Measurements from ENCODE around the gene OR2T2.
"Not testable (repeated sequence)": the region's sequence is repeated elsewhere in the genome, so short reads cannot be mapped to it uniquely, and the experiment has no call there.

Gene OR2T2, protein sequence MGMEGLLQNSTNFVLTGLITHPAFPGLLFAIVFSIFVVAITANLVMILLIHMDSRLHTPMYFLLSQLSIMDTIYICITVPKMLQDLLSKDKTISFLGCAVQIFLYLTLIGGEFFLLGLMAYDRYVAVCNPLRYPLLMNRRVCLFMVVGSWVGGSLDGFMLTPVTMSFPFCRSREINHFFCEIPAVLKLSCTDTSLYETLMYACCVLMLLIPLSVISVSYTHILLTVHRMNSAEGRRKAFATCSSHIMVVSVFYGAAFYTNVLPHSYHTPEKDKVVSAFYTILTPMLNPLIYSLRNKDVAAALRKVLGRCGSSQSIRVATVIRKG

DNA sequence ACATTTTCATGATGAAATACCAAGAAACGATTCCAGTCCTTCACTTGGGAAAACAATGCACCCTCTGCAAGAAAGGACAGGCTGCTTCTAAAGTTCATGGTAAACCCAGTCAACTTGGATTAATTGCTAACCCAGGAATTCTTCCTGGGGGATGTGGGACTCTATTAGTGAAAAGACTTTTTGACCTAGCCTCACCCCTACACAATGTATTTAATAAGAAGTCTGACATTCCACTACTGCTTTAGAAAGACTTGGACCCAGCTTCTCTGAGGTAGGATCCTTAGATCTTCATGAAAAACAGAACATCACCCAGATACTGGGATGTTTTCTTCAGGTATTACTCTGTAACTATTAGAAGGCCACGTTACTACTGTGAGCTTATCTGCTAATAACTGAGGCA is at the start of gene OR2T2:
Gene OR2T2, plus strand, starts transcription at position 239 of the 400 bp plus-strand sequence. CDS start 7,161 bp downstream, outside the sequence.
- not testable (repeated sequence) for DNase-seq (ENCODE audit: low read depth in 3 of 3, low spot score in 1 of 3)

DNA sequence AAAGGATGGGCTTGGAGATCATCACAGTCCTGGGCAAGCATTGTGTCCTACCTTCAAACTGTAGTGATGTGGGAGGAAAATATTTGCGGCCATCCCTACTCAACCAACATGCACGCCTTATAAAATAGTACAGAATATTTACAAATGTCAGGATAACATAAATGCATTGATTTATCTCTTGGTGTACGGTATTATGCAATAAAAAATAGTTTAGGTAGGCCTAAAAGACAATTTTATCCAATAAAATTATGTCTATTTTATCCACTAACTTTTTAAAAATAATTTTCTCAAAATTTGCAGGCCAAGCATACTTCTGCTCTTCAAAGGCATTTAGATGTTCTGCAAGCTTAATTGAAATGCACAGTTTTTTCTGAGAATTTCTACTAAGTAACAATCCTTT is 42.7 kb upstream of the OR2T2 start, which contains the start of gene OR2T1:
Gene OR2T1, plus strand, starts transcription at position 301 of the 400 bp plus-strand sequence. CDS start 3,100 bp downstream, outside the sequence.
- DNase-seq (ENCODE audit: low read depth in 3 of 3, low spot score in 1 of 3): no peak

DNA sequence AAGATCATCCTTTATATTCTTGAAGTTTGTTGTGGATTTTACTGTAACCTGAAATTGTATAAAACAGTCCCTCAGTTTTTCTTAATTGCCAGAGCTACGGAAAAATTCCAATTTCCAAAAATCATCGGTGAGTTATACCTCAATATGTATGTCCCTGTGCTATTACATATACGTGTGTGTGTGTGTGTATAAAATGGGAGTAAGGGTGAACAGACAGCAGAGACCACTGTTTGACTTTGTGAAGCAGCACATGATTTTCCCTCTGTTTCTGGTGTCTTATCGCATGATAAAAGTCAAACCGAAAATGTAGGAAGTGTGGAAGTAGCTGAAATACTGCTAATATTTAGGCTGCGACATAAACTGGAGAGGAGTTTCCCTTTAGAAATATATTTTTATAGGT is 41.4 kb upstream of the OR2T2 start:
- no peak for DNase-seq (ENCODE audit: low read depth in 3 of 3, low spot score in 1 of 3)

DNA sequence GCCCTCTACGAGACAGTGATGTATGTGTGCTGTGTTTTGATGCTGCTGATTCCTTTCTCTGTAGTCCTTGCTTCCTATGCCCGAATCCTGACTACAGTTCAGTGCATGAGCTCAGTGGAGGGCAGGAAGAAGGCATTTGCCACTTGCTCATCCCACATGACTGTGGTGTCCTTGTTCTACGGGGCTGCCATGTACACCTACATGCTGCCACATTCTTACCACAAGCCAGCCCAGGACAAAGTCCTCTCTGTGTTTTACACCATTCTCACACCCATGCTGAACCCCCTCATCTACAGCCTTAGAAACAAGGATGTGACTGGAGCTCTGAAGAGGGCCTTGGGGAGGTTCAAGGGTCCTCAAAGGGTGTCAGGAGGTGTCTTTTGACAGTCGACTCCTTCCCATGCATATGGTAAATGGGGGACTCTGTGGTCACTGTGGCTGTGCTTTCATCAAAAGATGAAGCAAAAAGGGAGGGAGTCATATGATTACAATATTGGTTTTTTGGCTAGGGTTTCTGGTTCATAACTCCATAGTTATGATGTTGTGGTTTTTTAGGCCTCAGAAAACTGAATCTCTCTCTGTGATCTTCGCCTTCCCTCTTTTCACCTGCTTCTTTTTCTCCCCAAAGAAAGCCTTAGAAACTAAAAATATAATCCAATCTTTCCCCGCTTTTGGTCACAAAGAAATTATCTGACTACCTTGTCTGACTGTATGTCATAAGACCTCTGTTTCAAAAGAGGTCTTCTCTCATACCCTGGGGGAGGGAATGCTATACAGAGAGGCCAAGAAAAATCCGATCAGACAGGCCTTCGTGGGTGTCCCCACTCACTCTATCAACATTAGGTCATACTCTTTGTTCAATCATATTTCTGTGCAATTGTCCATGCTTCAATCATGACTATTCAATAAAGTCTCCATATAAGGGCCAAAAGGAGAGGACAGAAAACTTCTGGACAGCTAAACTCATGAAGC is 38.4 kb upstream of the OR2T2 start:
- DNase-seq (ENCODE audit: low read depth in 3 of 3, low spot score in 1 of 3): no peak

DNA sequence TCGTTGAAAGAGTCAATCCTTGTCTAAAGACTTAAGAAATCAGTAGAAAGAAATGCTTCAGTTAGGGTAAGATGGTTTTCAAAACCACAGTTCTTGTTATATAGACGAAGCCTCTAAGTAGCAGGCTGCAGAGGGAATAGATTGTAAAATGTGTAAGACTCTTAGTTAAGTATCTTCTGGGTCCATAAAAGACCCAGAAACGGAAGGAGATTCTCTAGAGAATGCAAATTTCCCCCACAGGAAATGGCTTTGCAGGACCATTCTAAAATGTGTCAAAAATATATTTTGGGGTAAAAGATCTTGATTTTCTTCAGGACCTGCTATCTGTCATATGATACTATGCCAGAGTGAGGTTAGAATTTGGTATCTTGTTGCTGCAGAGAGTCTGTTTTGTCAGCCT is 29.2 kb upstream of the OR2T2 start:
- DNase-seq (ENCODE audit: low read depth in 3 of 3, low spot score in 1 of 3): no peak

DNA sequence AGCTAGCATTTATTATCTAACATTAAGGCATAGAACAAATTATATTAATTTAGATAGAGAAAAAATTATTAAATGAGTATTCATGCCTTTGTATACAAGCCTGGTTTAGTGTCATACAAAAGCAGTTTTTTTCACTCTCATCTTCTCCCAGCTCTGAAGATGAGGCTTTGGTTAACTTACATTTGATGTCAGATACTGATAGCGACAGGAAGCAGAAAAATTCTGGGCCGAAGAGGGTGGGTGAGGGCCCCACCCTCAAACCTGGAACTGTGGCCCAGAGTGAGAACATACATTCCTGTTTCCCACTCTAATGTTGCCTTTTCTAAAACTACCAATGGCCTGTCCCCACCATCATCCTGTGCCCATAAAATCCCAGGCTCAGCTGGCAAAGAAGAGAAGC is 27.6 kb upstream of the OR2T2 start:
- DNase-seq (ENCODE audit: low read depth in 3 of 3, low spot score in 1 of 3): no peak

DNA sequence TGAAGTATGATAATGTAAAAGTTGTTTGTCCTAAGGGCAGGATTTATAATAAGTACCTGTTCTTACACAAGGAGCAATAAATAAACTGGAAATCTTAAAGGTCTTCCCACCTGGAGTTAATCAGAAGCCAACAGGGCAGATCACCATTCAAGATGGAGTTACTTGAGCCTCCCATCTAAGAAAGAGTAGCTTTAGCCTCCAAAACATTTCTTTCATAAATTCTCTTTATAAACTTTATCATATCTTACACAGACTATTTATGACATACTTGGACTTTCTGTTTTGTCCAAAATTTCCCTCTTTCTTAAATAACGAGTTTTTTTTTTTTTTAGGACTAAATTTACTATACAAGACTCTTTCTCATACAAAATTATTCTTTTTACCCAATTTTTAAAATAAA is 24.1 kb upstream of the OR2T2 start:
- DNase-seq (ENCODE audit: low read depth in 3 of 3, low spot score in 1 of 3): no peak

DNA sequence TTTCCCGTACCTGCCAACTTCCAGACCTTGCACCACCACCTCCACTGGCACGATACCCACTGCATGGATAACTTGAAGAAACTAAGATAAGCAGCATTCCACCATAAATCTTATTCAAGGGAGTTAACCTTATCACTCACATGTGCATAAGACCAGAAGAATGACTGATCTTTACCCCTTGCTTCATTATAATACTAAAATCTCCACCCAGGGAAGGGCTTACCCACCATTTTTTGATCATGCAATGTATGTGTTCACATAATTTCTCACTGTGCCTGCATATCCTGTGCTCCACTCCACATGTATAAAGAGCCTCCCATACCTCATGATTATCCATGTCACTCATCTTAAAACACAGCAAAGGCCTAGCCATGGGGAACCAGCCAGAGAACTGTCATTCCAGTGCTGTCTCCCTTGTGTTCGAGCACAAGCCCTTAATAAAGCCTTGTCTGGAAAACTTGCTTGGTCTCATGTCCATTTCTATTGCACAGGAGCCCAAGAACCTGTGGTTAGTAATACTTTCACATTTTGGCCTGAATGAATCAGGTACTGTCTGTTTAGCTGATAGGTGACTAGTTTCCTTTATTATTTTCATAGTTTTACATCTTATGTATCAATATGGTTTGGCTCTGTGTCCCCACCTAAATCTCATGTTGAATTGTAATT is 17.8 kb upstream of the OR2T2 start:
- DNase-seq (ENCODE audit: low read depth in 3 of 3, low spot score in 1 of 3): not testable (repeated sequence)

DNA sequence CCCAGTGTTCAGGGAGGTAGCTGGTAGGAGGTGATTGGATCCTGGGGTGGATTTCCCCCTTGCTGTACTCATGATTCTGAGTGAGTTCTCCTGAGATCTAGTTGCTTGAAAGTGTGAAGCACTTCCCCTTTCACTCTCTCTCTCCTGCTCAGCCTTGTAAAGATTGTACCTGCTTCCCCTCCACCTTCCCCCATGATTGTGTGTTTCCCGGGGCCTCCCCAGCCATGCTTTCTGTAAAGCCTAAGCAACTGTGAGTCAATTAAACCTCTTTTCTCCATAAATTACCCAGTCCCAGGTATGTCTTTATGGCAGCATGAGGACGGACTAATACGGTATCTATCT is 17.3 kb upstream of the OR2T2 start:
- DNase-seq (ENCODE audit: low read depth in 3 of 3, low spot score in 1 of 3): not testable (repeated sequence)

DNA sequence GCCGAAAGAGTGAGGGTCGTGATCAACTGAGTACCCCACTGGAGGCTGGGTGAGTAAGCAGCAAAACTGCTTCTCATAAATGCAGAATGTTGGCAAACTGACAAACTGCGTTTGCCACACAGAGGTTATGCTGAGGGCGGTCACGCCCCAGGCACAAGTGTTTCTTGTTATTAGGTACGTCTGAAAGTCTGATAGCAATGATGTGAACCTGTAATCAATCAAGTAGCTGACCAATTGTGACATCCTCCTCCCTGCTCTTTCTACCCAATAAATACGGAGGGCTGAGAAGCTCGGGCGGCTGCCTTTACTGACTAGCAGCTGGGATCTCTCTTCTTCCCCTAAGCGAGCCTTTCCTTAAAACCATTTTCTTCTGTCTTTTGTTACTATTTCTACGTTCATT is 13.8 kb upstream of the OR2T2 start:
- not testable (repeated sequence) for DNase-seq (ENCODE audit: low read depth in 3 of 3, low spot score in 1 of 3)

DNA sequence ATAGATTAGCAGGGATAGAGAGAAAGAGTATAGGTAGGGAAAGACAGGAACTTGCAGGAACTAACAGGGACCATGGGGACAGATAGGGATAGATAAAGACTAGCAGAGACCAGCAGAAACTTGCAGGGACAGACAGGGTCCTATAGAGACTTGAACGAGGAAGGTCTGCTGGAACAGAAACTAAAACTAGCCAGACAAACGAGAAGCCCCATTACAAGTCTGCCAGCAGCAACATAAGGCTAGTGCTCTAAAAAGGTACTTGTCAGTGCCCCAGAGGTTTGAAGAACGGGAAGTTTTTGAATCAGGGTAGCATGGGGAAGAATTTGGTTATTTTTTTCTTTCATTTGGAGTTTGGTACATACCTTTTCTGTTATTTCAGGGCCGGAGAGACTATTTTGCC is 13.2 kb upstream of the OR2T2 start:
- not testable (repeated sequence) for DNase-seq (ENCODE audit: low read depth in 3 of 3, low spot score in 1 of 3)

DNA sequence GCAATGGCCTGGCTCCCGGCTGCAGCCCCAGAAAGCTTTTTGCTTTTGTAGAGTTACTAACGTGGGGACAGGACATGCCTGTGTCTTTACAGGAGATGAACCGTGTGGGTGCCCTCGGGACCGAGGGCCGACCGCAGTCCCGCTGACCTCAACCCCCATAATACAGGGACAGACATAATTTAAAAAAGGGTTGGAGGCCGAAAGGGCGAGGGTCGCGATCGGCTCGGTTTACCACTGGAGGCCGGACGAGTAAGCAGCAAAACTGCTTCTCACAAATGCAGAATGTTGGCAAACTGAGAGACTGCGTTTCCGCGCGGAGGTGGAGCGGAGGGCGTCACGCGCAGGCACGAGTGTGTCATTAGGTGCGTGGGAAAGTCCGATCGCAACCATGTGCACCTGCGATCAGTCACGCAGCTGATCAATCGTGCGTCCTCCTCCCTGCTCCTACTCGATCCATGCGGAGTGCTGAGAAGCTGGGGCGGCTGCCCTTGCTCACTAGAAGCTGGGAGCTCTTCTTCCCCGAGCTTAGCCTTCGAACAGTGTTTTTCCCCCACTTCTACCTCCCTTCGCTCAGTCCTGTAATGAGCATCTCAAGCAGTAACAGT is 11.5 kb upstream of the OR2T2 start:
- not testable (repeated sequence) for DNase-seq (ENCODE audit: low read depth in 3 of 3, low spot score in 1 of 3)

DNA sequence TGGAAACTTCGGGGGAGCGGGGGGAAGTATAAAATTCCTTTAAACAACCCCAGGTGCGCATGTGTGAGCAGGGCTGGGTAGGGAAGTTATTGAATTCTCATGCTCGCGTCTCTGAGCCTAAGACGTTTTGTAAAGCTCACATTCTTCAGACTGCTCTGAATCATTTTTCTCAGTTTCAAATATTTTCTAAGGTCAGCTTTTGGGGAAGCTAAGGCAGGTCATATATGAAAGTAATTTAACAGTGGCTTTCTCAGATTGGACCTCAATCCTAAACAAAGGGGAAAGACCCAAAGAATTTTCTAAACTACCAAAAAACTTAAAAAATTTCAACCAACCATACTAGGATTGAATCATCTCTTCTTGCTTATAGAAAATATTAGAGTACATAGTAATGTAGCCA is 10.5 kb upstream of the OR2T2 start:
- not testable (repeated sequence) for DNase-seq (ENCODE audit: low read depth in 3 of 3, low spot score in 1 of 3)

DNA sequence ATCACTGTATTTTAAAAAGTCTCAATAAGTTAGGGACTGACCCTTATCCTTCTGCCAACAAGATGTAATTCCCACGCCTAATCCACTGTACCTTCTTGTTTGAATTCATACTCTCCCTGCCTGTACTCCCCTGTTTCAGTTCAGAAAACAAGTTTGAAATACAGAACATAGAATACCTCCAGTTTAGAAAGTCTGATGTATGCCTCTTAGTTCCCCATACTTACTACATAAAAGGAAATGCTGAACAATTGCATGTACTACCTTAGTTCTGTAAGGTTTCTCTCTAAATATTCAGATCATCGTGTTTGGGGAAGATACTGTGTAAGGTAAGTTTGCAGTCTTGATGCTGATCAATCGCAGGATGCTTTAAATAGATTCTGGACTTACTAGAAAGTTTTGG is 9.1 kb upstream of the OR2T2 start:
- not testable (repeated sequence) for DNase-seq (ENCODE audit: low read depth in 3 of 3, low spot score in 1 of 3)

DNA sequence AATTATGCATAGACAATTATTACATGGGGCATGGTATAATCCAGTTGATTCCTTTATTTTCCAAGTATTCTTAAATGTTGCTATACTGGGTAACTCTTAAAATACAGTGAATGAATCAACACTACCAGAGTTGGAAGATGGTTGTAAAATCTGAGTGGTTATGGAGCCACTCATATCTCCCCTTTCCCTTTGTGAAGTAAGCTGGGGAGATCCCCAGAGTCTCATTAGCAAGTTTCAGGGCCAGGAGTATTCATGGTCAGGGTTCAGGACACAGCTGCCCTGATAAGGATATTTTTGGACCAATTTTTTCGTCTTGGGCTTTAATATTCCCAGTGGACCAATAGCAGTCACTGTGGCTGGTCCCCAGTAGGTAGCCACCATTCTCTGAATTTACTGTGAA is 6.8 kb upstream of the OR2T2 start:
- not testable (repeated sequence) for DNase-seq (ENCODE audit: low read depth in 3 of 3, low spot score in 1 of 3)

DNA sequence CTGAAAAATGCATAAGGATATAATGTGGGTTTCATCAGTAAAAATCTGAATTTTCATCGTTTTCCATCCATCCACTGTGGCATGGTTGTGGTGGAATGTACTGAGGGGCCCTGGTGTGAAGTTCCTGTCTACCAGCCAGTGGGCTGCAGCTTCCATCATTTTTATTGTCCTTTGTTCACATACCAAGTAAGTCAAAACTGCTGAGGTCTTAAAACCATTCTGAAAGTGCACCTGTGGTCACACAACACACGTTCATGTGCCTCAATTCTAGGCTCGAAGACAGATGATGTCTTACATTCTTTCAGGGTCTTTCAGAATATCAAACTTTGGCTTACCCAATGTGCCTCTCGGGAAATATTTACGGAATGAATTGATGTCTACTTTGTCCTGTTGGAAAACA is 6.2 kb upstream of the OR2T2 start:
- not testable (repeated sequence) for DNase-seq (ENCODE audit: low read depth in 3 of 3, low spot score in 1 of 3)

DNA sequence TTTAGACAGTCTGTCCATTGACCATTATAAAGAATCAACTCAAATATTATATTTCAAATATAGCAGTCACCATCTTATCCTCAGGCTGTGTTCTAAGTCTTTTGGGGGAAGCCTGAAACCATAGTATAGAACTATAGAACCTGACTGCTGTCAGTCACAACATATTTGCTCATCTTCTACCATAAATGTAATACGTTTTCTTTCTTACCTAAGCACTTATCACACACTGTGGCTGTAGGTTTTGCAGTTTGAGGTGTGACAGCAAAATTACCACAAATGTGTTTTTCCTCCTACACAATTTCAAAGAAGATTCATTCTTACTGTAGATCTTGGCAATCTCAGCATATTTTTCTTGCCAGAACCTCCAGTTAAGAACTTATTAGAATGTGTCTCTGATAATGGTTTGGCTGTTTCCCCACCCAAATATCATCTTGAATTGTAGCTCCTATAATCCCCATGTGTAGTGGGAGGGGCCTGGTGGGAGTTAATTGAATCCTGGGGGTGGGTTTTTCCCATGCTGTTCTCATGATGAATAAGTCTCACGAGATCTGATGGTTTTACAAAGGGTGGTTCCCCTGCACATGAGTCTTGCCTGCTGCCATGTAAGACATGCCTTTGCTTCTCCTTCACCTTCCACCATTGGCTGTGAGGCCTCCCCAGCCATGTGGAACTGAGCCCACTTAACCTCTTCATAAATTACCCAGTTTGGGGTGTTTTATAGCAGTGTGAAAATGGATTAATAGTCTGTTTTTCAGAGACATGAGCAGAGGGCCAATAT is 2.7 kb upstream of the OR2T2 start:
- DNase-seq (ENCODE audit: low read depth in 3 of 3, low spot score in 1 of 3): not testable (repeated sequence)

DNA sequence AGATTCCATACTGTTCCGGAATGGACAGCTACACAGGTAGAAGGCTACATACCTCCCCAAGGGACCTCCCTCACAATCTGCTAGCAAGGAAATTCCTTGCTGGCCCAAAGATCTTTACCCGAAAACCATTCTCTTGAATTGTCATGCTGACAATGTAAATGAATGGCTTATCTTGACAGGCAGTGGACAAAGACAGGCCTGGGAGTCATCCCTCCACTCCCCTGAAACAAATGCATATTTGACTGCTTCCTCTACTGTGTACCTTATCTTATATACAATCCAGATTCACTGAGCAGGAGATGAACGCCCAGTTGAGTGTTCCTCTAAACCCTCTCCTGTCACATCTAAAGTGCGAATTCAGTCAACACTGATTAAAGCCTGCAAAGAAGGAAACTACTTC is 834 bp upstream of the OR2T2 start:
- not testable (repeated sequence) for DNase-seq (ENCODE audit: low read depth in 3 of 3, low spot score in 1 of 3)

DNA sequence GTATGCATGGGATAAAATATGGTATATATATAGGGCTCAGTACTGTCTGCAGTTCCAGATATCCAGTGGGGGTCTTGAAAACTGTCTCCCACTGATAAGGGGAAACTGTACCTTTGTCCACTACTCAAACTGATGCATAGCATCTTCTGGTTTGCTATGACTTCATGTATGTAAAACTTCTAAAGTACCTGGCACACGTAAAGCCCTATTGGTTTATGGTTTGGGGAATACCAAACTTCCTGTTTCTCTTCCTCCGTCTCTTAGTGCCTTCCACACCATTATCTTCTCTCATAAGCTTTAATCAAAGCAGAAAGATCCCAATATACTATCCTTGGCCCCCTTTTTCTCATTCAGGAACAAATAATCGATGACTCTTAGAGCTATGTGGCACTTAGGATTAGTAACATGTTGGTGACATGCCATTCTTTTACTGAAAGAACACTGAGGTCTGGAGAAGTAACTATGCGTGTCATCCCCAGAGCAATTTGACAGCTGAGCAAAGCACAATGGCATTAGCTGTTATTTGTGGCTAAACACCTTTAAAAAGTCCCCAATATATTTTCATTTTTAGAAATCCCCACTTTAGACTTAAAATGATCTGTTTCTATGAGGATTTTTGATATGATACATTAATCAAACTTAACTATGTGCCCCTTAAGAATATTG is 3.1 kb downstream of the OR2T2 start:
- DNase-seq (ENCODE audit: low read depth in 3 of 3, low spot score in 1 of 3): not testable (repeated sequence)
